ENCODE data around the gene C3orf33. TPM values are rescaled to one million over a fixed set of nuclear protein-coding genes. Genes with fewer than 3 reads are reported as not detected.

Gene C3orf33
- total and polyA plus RNA-seq, 2 of the 13 experiments (the other 11 are each of a cell fraction or from before 2014, with no cell fraction given) = 9.2 to 12.6 TPM

DNA sequence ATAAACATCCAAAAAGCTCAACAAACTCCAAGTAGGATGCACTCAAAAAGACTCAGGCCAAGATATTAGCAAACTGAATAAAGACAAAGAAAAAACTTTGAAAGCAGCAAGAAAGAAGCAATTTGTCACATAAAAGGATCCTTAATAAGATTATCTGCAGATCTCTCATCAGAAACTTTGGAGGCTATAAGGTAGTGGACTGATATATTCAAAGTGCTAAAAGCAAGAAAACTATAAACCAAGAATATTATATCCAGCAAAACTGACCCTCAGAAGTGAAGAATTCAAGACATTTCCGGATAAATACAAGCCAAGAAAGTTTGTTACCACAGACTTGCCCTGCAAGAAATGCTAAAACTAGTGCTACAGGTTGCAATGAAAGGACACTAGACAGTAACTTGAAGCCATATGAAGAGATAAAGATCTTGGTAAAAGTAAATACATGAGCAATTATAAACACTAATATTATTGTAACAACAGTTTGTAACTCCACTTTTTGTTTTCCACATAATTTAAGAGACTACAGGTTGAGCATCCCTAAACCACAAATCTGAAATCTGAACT lies 23.6 kb downstream of the C3orf33 start (continued):
- no peak for TF ChIP-seq ZNF30 (CRISPR knock-in tag; IDR thresholded peaks at IDR 0.05)
- no peak for TF ChIP-seq ATAD3A (CRISPR knock-in tag; IDR thresholded peaks at IDR 0.05)
- no peak for TF ChIP-seq FOXA1 (IDR thresholded peaks at IDR 0.05)
- TF ChIP-seq FOXA1 (CRISPR knock-in tag; IDR thresholded peaks at IDR 0.05) = no peak
- TF ChIP-seq ZNF644 (CRISPR knock-in tag; IDR thresholded peaks at IDR 0.05; ENCODE audit: low read depth) = no peak
- TF ChIP-seq SMAD3 (CRISPR knock-in tag; IDR thresholded peaks at IDR 0.05) = no peak

DNA sequence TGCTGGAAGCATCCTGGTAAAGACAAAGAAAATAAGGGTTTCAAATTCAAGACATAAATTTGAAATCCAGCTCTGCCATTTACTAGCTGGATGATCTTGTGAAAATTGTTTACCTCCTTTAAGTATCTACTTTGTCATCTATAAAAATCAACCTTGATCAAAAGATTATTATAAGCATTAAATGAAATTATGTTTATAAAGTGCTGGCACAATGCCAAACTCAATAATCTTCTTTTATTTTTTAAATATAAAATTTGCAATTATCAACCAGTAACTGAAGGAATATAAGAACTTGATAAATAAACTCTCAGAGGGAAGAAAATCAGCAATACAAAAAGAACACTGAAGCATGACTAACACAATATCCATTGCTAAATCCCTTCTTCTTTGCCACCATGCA lies 25.8 kb downstream of the C3orf33 start:
- Histone ChIP-seq H2AFZ (ENCODE audit: low read length) (no peak overlapping the region), H3K27me3 (ENCODE audit: control insufficient read depth in 1 of 2, insufficient read depth in 2 of 2, low read length in 2 of 2) (no peaks in the 10 kb centered on the region), H3K9me3 (ENCODE audit: low read length) (no peaks in the 10 kb centered on the region), H3K9ac (ENCODE audit: insufficient read depth, low read depth, low read length) (no peak overlapping the region), H3K36me3 (replicated peaks in 1 of 2; ENCODE audit: control insufficient read depth in 1 of 2, insufficient read depth in 2 of 2, low read length in 2 of 2) (peaks cover 0 to 15% of the 10 kb centered on the region in 2 experiments; a peak in 2 of 5 replicates), H3K27ac (ENCODE audit: extremely low read length, insufficient read depth, low read length) (no peak overlapping the region), H3K4me2 (ENCODE audit: low read depth, low read length) (no peak overlapping the region), H3K4me3 (replicated peaks in 1 of 3; ENCODE audit: insufficient read depth in 1 of 3, low read depth in 2 of 3, low read length in 3 of 3) (no peak overlapping the region), H3K4me1 (ENCODE audit: insufficient read depth, low read length) (no peaks in the 10 kb centered on the region), H3K79me2 (ENCODE audit: insufficient read depth, low read length) (no peaks in the 10 kb centered on the region), H4K20me1 (ENCODE audit: insufficient read depth, low read length) (no peaks in the 10 kb centered on the region)
- POLR2A ChIA-PET = no interaction called here
- no peak for TF ChIP-seq IRF2 (CRISPR knock-in tag; IDR thresholded peaks at IDR 0.05)
- 0 out of 2 replicates have a peak, but pooled peaks have one; percentile 37 for TF ChIP-seq LCORL (IDR thresholded peaks at IDR 0.05)
- no peak for TF ChIP-seq LCORL (CRISPR knock-in tag; IDR thresholded peaks at IDR 0.05)
- intact Hi-C loops (cut with micrococcal nuclease; ENCODE audit: unreplicated experiment) (no loop called here), in situ Hi-C loops (cut with HindIII; ENCODE audit: extremely low pct_ligation_motif_present, low pct_unique_long_range_greater_than_20kb) (no loop called here)
- ATAC-seq (no peak), DNase-seq (ENCODE audit: low spot score) (no peak), FAIRE-seq (no peak)
- BruUV-seq (replicated peaks) = no TSS peak
- CTCF ChIA-PET (ENCODE audit: low intra/inter-chr PET ratio, low total read pairs) = no interaction called here

DNA sequence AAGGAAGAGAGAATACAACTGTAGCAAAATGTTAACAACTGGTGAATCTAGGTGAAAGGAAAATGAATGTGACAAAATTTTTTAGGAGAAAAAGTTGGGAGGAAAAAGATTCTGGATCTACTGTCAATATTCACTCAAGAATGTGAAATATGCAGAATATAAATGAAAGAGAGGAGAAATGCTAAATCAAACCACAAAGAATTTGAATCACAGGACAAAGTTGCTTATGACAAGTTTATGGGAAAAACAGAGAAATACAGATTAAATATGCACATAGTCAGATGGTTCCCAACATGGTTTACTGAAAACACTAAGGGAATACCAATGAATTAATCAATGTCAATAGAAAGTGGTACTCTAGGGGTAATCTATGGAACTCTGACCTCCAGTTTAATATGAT lies 27.6 kb downstream of the C3orf33 start:
- FAIRE-seq = no peak
- no peak overlapping the region for H3K27ac ChIP-seq (ENCODE audit: extremely low read length, insufficient read depth, low read length)
- TF ChIP-seq, protein P1, sequence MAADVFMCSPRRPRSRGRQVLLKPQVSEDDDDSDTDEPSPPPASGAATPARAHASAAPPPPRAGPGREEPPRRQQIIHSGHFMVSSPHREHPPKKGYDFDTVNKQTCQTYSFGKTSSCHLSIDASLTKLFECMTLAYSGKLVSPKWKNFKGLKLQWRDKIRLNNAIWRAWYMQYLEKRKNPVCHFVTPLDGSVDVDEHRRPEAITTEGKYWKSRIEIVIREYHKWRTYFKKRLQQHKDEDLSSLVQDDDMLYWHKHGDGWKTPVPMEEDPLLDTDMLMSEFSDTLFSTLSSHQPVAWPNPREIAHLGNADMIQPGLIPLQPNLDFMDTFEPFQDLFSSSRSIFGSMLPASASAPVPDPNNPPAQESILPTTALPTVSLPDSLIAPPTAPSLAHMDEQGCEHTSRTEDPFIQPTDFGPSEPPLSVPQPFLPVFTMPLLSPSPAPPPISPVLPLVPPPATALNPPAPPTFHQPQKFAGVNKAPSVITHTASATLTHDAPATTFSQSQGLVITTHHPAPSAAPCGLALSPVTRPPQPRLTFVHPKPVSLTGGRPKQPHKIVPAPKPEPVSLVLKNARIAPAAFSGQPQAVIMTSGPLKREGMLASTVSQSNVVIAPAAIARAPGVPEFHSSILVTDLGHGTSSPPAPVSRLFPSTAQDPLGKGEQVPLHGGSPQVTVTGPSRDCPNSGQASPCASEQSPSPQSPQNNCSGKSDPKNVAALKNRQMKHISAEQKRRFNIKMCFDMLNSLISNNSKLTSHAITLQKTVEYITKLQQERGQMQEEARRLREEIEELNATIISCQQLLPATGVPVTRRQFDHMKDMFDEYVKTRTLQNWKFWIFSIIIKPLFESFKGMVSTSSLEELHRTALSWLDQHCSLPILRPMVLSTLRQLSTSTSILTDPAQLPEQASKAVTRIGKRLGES (CRISPR knock-in tag; IDR thresholded peaks at IDR 0.05; ENCODE audit: borderline replicate concordance) = no peak
- no peak for TF ChIP-seq ZBTB1 (CRISPR knock-in tag; IDR thresholded peaks at IDR 0.05; ENCODE audit: borderline replicate concordance)
- no peak for TF ChIP-seq ZNF337 (CRISPR knock-in tag; IDR thresholded peaks at IDR 0.05; ENCODE audit: borderline replicate concordance, low read depth)
- ChIA-PET POLR2A (no interaction called here), CTCF (ENCODE audit: low intra/inter-chr PET ratio, low total read pairs) (no interaction called here)
- H3K36me3 ChIP-seq (replicated peaks in 1 of 2; ENCODE audit: control insufficient read depth in 1 of 2, insufficient read depth in 2 of 2, low read length in 2 of 2) = peaks cover 0 to 25% of the 10 kb centered on the region in 2 experiments; a peak in 3 of 5 replicates
- no peak for ATAC-seq
- no peaks in the 10 kb centered on the region for H3K9me3 ChIP-seq (ENCODE audit: low read length)
- H3K27me3 ChIP-seq (ENCODE audit: control insufficient read depth in 1 of 2, insufficient read depth in 2 of 2, low read length in 2 of 2) = no peaks in the 10 kb centered on the region
- no peaks in the 10 kb centered on the region for H3K79me2 ChIP-seq (ENCODE audit: insufficient read depth, low read length)
- no TSS peak for BruUV-seq (replicated peaks)
- no peak overlapping the region for H3K9ac ChIP-seq (ENCODE audit: insufficient read depth, low read depth, low read length)
- H2AFZ ChIP-seq (ENCODE audit: low read length) = no peak overlapping the region
- no peak for DNase-seq (ENCODE audit: low spot score)
- in situ Hi-C loops (cut with HindIII; ENCODE audit: extremely low pct_ligation_motif_present, low pct_unique_long_range_greater_than_20kb) = no loop called here
- H3K4me1 ChIP-seq (ENCODE audit: insufficient read depth, low read length) = no peaks in the 10 kb centered on the region
- no peak overlapping the region for H3K4me3 ChIP-seq (replicated peaks in 1 of 3; ENCODE audit: insufficient read depth in 1 of 3, low read depth in 2 of 3, low read length in 3 of 3)
- no peaks in the 10 kb centered on the region for H4K20me1 ChIP-seq (ENCODE audit: insufficient read depth, low read length)
- intact Hi-C loops (cut with micrococcal nuclease; ENCODE audit: unreplicated experiment) = no loop called here
- no peak overlapping the region for H3K4me2 ChIP-seq (ENCODE audit: low read depth, low read length)

Measured in HepG2 (cell line).